HepG2 (cell line): ENCODE data around the gene INHBC. TPM values are rescaled to one million over a fixed set of nuclear protein-coding genes. Genes with fewer than 3 reads are reported as not detected.
A peak's percentile ranks its signal among the peaks of the same experiment; 100 is the strongest.

ENCODE experiments used
- ETV5 ChIP-seq: IDR thresholded peaks from 2 replicates; pipeline ENCODE4 v1.6.1; 2018; ENCODE audit warnings: missing biosample characterization, missing genetic modification reagents, inconsistent platforms, borderline replicate concordance
- GFI1 ChIP-seq: sonication (generic); formaldehyde crosslinking; IDR thresholded peaks from 2 replicates; pipeline ENCODE4 v1.5.0; 2020; ENCODE audit warnings: missing genetic modification reagents, mild to moderate bottlenecking, borderline replicate concordance
- HMGA1 ChIP-seq: sonication (generic); formaldehyde crosslinking; conservative IDR thresholded peaks from 2 replicates; pipeline ENCODE4 v1.4.0; 2020; ENCODE audit warnings: missing genetic modification reagents
- JUN ChIP-seq: sonication (generic); formaldehyde crosslinking; IDR thresholded peaks from 2 replicates; pipeline ENCODE4 v1.4.0; 2020; ENCODE audit warnings: mild to moderate bottlenecking, missing genetic modification reagents
- KAT7 ChIP-seq: IDR thresholded peaks from 2 replicates; pipeline ENCODE4 v1.6.1; 2018; ENCODE audit warnings: borderline replicate concordance, missing compliant biosample characterization
- KLF6 ChIP-seq: IDR thresholded peaks from 2 replicates; pipeline ENCODE4 v1.8.0; 2016; ENCODE audit warnings: missing biosample characterization, missing genetic modification reagents
- MED13 ChIP-seq: sonication (generic); formaldehyde crosslinking; IDR thresholded peaks from 2 replicates; pipeline ENCODE4 v1.5.0; 2020; ENCODE audit warnings: missing genetic modification reagents
- MTA1 ChIP-seq: sonication (generic); formaldehyde crosslinking; IDR thresholded peaks from 2 replicates; pipeline ENCODE4 v1.4.0; 2020; ENCODE audit warnings: missing genetic modification reagents, mild to moderate bottlenecking, borderline replicate concordance
- NONO ChIP-seq, 2 experiments: fragments of 450-650 bp in 1 of 2; sonication (generic) in 1 of 2; formaldehyde crosslinking in 1 of 2; IDR thresholded peaks in 1 of 2; conservative IDR thresholded peaks in 1 of 2; 2 replicates each; pipeline versions ENCODE4 v1.6.1 to v1.8.0; 2017 to 2022; ENCODE audit warnings: mild to moderate bottlenecking in 1 of 2, missing genetic modification reagents in 1 of 2, moderate library complexity in 1 of 2
- PHB2 ChIP-seq: fragments of 450-650 bp; IDR thresholded peaks from 2 replicates; pipeline ENCODE4 v1.6.1; 2018; ENCODE audit not compliant: partially characterized antibody
- RXRB ChIP-seq: IDR thresholded peaks from 2 replicates; pipeline ENCODE4 v1.6.1; 2016; ENCODE audit warnings: borderline replicate concordance, missing genetic modification reagents, missing compliant biosample characterization
- ZNF354B ChIP-seq: sonication (generic); formaldehyde crosslinking; IDR thresholded peaks from 2 replicates; pipeline ENCODE4 v1.8.0; 2022; ENCODE audit warnings: mild to moderate bottlenecking, missing genetic modification reagents
- ZNF567 ChIP-seq: sonication (generic); formaldehyde crosslinking; IDR thresholded peaks from 2 replicates; pipeline ENCODE4 v1.8.1; 2023; ENCODE audit warnings: mild to moderate bottlenecking, missing genetic modification reagents, borderline replicate concordance
- ZNF75D ChIP-seq: sonication (generic); formaldehyde crosslinking; IDR thresholded peaks from 2 replicates; pipeline ENCODE4 v1.8.1; 2023; ENCODE audit warnings: missing genetic modification reagents, mild to moderate bottlenecking, borderline replicate concordance
- ZNF777 ChIP-seq: sonication (generic); formaldehyde crosslinking; IDR thresholded peaks from 2 replicates; pipeline ENCODE4 v1.4.0; 2020; ENCODE audit warnings: missing genetic modification reagents
- polyA plus RNA-seq, 8 experiments: library from polyadenylated mRNA; depleted of rRNA in 3 of 8; stranded (reverse) in 7 of 8; unstranded in 1 of 8; fragments of >200 nt; fragmentation: Illumina TruSeq in 4 of 8; extraction: Trizol in 4 of 8; gene quantifications; 2 replicates each; pipeline versions ENCODE4 v1.2.1 to v1.2.3, GENCODE V29; 2011 to 2016; ENCODE audit warnings: low read depth in 4 of 8, missing spikeins in 1 of 8, mixed read lengths in 1 of 8; ENCODE audit not compliant: insufficient read depth in 1 of 8
- total RNA-seq, 5 experiments: library from RNA; depleted of rRNA; stranded (reverse); fragments of >200 nt; fragmentation: Illumina TruSeq; extraction: Trizol; gene quantifications; 2 replicates each; pipeline ENCODE4 v1.2.3, GENCODE V29; 2016; ENCODE audit warnings: low read depth in 1 of 5
- TF ChIP-seq, protein P1 (sequence below): sonication (generic); formaldehyde crosslinking; IDR thresholded peaks from 2 replicates; pipeline ENCODE4 v1.4.0; 2020; ENCODE audit warnings: mild to moderate bottlenecking, missing genetic modification reagents
- TF ChIP-seq, protein P2 (sequence below): sonication (generic); formaldehyde crosslinking; IDR thresholded peaks from 2 replicates; pipeline ENCODE4 v1.4.0; 2020; ENCODE audit warnings: mild to moderate bottlenecking, missing genetic modification reagents
- TF ChIP-seq, protein P3 (sequence below): sonication (generic); formaldehyde crosslinking; IDR thresholded peaks from 2 replicates; pipeline ENCODE4 v1.5.0; 2020; ENCODE audit warnings: mild to moderate bottlenecking, missing genetic modification reagents, borderline replicate concordance

The INHBC gene
- total and polyA plus RNA-seq, 2 of the 13 experiments (the other 11 are each of a cell fraction or from before 2014, with no cell fraction given) = 1.8 to 13.8 TPM

DNA sequence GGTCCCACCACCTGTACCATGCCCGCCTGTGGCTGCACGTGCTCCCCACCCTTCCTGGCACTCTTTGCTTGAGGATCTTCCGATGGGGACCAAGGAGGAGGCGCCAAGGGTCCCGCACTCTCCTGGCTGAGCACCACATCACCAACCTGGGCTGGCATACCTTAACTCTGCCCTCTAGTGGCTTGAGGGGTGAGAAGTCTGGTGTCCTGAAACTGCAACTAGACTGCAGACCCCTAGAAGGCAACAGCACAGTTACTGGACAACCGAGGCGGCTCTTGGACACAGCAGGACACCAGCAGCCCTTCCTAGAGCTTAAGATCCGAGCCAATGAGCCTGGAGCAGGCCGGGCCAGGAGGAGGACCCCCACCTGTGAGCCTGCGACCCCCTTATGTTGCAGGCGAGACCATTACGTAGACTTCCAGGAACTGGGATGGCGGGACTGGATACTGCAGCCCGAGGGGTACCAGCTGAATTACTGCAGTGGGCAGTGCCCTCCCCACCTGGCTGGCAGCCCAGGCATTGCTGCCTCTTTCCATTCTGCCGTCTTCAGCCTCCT lies 21.6 kb downstream of the INHBC start (continued):
- no peak for TF ChIP-seq HMGA1 (CRISPR knock-in tag)
- peak; percentile 50; the same call in 1 of the 2 replicates for TF ChIP-seq KLF6 (CRISPR knock-in tag)
- TF ChIP-seq, protein P1, sequence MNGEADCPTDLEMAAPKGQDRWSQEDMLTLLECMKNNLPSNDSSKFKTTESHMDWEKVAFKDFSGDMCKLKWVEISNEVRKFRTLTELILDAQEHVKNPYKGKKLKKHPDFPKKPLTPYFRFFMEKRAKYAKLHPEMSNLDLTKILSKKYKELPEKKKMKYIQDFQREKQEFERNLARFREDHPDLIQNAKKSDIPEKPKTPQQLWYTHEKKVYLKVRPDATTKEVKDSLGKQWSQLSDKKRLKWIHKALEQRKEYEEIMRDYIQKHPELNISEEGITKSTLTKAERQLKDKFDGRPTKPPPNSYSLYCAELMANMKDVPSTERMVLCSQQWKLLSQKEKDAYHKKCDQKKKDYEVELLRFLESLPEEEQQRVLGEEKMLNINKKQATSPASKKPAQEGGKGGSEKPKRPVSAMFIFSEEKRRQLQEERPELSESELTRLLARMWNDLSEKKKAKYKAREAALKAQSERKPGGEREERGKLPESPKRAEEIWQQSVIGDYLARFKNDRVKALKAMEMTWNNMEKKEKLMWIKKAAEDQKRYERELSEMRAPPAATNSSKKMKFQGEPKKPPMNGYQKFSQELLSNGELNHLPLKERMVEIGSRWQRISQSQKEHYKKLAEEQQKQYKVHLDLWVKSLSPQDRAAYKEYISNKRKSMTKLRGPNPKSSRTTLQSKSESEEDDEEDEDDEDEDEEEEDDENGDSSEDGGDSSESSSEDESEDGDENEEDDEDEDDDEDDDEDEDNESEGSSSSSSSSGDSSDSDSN = peak; percentile 37; the same call in 1 of the 2 replicates
- no peak for TF ChIP-seq NONO (IDR thresholded peaks at IDR 0.05)
- TF ChIP-seq NONO (CRISPR knock-in tag; conservative IDR thresholded peaks at IDR 0.05) = peak; percentile 18; the same call in 1 of the 2 replicates
- TF ChIP-seq ZNF777 (CRISPR knock-in tag) = no peak
- no peak for TF ChIP-seq GFI1 (CRISPR knock-in tag)
- no peak for TF ChIP-seq ZNF75D
- TF ChIP-seq, protein P2, sequence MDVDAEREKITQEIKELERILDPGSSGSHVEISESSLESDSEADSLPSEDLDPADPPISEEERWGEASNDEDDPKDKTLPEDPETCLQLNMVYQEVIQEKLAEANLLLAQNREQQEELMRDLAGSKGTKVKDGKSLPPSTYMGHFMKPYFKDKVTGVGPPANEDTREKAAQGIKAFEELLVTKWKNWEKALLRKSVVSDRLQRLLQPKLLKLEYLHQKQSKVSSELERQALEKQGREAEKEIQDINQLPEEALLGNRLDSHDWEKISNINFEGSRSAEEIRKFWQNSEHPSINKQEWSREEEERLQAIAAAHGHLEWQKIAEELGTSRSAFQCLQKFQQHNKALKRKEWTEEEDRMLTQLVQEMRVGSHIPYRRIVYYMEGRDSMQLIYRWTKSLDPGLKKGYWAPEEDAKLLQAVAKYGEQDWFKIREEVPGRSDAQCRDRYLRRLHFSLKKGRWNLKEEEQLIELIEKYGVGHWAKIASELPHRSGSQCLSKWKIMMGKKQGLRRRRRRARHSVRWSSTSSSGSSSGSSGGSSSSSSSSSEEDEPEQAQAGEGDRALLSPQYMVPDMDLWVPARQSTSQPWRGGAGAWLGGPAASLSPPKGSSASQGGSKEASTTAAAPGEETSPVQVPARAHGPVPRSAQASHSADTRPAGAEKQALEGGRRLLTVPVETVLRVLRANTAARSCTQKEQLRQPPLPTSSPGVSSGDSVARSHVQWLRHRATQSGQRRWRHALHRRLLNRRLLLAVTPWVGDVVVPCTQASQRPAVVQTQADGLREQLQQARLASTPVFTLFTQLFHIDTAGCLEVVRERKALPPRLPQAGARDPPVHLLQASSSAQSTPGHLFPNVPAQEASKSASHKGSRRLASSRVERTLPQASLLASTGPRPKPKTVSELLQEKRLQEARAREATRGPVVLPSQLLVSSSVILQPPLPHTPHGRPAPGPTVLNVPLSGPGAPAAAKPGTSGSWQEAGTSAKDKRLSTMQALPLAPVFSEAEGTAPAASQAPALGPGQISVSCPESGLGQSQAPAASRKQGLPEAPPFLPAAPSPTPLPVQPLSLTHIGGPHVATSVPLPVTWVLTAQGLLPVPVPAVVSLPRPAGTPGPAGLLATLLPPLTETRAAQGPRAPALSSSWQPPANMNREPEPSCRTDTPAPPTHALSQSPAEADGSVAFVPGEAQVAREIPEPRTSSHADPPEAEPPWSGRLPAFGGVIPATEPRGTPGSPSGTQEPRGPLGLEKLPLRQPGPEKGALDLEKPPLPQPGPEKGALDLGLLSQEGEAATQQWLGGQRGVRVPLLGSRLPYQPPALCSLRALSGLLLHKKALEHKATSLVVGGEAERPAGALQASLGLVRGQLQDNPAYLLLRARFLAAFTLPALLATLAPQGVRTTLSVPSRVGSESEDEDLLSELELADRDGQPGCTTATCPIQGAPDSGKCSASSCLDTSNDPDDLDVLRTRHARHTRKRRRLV = no peak; the same call in 1 of the 2 replicates
- TF ChIP-seq PHB2 = no peak
- no peak for TF ChIP-seq MTA1 (CRISPR knock-in tag)
- TF ChIP-seq JUN = no peak
- peak; percentile 31; the same call in 1 of the 2 replicates for TF ChIP-seq RXRB
- peak; percentile 85; the same call in 1 of the 2 replicates for TF ChIP-seq KAT7
- TF ChIP-seq ZNF354B (CRISPR knock-in tag) = 0 out of 2 replicates have a peak, but pooled peaks have one; percentile 34
- TF ChIP-seq MED13 = no peak
- no peak for TF ChIP-seq ZNF567 (CRISPR knock-in tag)
- TF ChIP-seq ETV5 (CRISPR knock-in tag) = peak; percentile 50; the same call in 1 of the 2 replicates
- TF ChIP-seq, protein P3, sequence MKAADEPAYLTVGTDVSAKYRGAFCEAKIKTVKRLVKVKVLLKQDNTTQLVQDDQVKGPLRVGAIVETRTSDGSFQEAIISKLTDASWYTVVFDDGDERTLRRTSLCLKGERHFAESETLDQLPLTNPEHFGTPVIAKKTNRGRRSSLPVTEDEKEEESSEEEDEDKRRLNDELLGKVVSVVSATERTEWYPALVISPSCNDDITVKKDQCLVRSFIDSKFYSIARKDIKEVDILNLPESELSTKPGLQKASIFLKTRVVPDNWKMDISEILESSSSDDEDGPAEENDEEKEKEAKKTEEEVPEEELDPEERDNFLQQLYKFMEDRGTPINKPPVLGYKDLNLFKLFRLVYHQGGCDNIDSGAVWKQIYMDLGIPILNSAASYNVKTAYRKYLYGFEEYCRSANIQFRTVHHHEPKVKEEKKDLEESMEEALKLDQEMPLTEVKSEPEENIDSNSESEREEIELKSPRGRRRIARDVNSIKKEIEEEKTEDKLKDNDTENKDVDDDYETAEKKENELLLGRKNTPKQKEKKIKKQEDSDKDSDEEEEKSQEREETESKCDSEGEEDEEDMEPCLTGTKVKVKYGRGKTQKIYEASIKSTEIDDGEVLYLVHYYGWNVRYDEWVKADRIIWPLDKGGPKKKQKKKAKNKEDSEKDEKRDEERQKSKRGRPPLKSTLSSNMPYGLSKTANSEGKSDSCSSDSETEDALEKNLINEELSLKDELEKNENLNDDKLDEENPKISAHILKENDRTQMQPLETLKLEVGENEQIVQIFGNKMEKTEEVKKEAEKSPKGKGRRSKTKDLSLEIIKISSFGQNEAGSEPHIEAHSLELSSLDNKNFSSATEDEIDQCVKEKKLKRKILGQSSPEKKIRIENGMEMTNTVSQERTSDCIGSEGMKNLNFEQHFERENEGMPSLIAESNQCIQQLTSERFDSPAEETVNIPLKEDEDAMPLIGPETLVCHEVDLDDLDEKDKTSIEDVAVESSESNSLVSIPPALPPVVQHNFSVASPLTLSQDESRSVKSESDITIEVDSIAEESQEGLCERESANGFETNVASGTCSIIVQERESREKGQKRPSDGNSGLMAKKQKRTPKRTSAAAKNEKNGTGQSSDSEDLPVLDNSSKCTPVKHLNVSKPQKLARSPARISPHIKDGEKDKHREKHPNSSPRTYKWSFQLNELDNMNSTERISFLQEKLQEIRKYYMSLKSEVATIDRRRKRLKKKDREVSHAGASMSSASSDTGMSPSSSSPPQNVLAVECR (CRISPR knock-in tag) = peak; percentile 44
